Upper lobe of right lung (tissue), 1 donor: ENCODE data around the gene HSH2D. TPM values are rescaled to one million over a fixed set of nuclear protein-coding genes. Genes with fewer than 3 reads are reported as not detected.
A peak's percentile ranks its signal among the peaks of the same experiment; 100 is the strongest.
"Not testable (repeated sequence)": the region's sequence is repeated elsewhere in the genome, so short reads cannot be mapped to it uniquely, and the experiment has no call there.

ENCODE experiments used
- ATAC-seq: fragments of 200-7000 bp; cut with Tn5 transposase; one replicate; pipeline ENCODE4 v1.9.1; 2020; ENCODE audit warnings: mild to moderate bottlenecking, moderate library complexity
- DNase-seq: peaks from one replicate; pipeline ENCODE4 v3.0.0-alpha.2; 2020
- H3K27ac ChIP-seq: fragments of 200-600 bp; one replicate; pipeline ENCODE4 v1.8.0; 2022
- H3K27me3 ChIP-seq: fragments of 200-600 bp; one replicate; pipeline ENCODE4 v1.8.0; 2022; ENCODE audit warnings: mild to moderate bottlenecking
- H3K36me3 ChIP-seq: fragments of 200-600 bp; one replicate; pipeline ENCODE4 v1.8.0; 2022
- H3K4me1 ChIP-seq: fragments of 200-600 bp; one replicate; pipeline ENCODE4 v1.8.0; 2022
- H3K4me3 ChIP-seq: fragments of 200-600 bp; one replicate; pipeline ENCODE4 v1.8.0; 2022; ENCODE audit warnings: mild to moderate bottlenecking
- H3K9me3 ChIP-seq: fragments of 200-600 bp; one replicate; pipeline ENCODE4 v1.8.0; 2022
- intact Hi-C: fragments of 100-400 bp; cut with DNase I; formaldehyde crosslinking; loops from one replicate; pipeline ENCODE4 v1.11.0; 2022
- total RNA-seq: library from RNA; stranded (reverse); fragmentation: NEBNext Ultra II Directional; extraction: Animal tissue kit (Norgen Biotek cat#: 25700); gene quantifications from one replicate; pipeline ENCODE4 v1.2.1, GENCODE V29; 2021
- TF ChIP-seq, protein P1 (sequence below): fragments of 200-600 bp; IDR thresholded peaks from one replicate; pipeline ENCODE4 v1.8.0; 2022; ENCODE audit warnings: antibody characterized with exemption
- donor health status: DM: no; HTN: yes; CAD: no; lungs with severe emphysema.

Gene HSH2D
- total RNA-seq, 1 donor from 2014 or later, result 6.0 TPM

DNA sequence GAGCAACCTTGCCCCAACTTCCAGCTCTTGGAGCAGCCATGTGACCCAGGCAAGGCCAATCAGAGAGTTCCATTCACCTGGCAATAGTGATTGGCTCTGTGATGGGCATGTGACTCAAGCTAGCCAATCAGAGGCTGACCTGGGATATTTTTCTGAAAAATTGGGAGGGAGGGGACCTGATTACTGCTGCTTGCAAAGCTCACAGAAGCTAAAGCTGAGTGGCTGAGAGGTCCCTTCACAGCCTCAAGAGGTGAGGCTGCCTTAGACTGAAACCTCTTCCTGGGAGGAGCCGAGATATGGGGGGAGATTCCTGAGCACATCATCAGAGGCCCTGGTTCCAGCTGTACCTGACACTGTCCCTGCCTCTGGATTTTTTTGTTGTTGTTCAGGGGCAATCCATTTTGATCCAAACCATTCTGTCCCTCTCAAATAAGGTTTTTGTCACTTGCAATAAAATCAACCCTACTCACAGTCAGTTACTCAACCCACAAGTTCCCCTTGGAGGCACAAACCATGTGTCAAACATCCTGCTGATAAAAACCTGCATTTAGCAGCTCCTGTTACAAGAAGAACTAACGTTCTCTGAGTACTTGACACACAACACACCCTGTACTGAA, 25.1 kb downstream of the HSH2D start:
- no peak overlapping the region for H3K27ac ChIP-seq
- no peak overlapping the region for H3K4me3 ChIP-seq
- peak; percentile 43 for ATAC-seq
- H3K36me3 ChIP-seq, result no peaks in the 10 kb centered on the region
- no peaks in the 10 kb centered on the region for H3K9me3 ChIP-seq
- no peaks in the 10 kb centered on the region for H3K4me1 ChIP-seq
- TF ChIP-seq, protein P1, sequence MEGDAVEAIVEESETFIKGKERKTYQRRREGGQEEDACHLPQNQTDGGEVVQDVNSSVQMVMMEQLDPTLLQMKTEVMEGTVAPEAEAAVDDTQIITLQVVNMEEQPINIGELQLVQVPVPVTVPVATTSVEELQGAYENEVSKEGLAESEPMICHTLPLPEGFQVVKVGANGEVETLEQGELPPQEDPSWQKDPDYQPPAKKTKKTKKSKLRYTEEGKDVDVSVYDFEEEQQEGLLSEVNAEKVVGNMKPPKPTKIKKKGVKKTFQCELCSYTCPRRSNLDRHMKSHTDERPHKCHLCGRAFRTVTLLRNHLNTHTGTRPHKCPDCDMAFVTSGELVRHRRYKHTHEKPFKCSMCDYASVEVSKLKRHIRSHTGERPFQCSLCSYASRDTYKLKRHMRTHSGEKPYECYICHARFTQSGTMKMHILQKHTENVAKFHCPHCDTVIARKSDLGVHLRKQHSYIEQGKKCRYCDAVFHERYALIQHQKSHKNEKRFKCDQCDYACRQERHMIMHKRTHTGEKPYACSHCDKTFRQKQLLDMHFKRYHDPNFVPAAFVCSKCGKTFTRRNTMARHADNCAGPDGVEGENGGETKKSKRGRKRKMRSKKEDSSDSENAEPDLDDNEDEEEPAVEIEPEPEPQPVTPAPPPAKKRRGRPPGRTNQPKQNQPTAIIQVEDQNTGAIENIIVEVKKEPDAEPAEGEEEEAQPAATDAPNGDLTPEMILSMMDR, result no peak
- DNase-seq, result no peak
- no peaks in the 10 kb centered on the region for H3K27me3 ChIP-seq
- intact Hi-C loops, result no loop called here

DNA sequence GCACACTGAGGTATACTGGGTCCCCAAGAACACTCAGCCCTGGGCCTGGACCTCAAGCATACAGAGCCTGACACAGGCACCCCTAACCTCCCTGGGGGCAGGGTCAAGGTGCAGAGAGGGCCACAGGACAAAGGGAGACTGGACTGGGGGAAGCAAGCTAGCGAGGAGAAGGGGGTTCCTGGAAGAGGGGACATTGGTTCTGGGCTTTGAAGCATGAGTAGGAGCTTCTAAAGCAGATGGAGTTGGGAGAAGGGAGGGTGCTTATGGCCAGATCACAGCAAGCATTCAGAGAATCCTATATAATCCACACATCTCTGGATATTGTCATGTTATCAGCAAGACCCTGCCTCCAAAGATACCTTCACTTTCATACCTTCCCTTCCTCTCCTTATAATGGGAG, 26.6 kb downstream of the HSH2D start:
- no peaks in the 10 kb centered on the region for H3K9me3 ChIP-seq
- H3K4me3 ChIP-seq, result no peak overlapping the region
- intact Hi-C loops, result no loop called here
- no peaks in the 10 kb centered on the region for H3K36me3 ChIP-seq
- H3K27me3 ChIP-seq, result no peaks in the 10 kb centered on the region
- H3K4me1 ChIP-seq, result no peaks in the 10 kb centered on the region
- ATAC-seq, result no peak
- TF ChIP-seq, protein P1, result no peak
- DNase-seq, result no peak
- no peak overlapping the region for H3K27ac ChIP-seq

DNA sequence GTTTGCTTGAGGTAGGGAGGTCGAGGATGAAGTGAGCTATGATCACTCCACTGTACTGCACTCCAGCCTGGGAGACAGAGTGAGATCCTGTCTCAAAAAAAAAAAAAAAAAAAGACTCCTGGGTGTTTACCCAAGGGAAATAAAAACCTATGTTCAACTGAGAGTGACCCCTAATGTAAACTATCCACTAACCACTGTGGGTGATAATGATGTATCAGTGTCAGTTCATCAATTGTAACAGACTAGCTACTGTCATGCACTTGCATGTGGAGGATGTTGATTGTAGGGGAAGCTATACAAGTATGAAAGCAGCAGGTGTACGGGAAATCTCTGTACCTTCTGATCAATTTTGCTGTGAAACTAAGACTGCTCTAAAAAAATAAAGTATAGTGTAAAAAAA, 32.5 kb downstream of the HSH2D start:
- peaks cover 5% of the 10 kb centered on the region for H3K9me3 ChIP-seq
- H3K36me3 ChIP-seq, result no peaks in the 10 kb centered on the region
- intact Hi-C loops, result no loop called here
- TF ChIP-seq, protein P1, result no peak
- H3K4me3 ChIP-seq, result no peak overlapping the region
- DNase-seq, result no peak
- ATAC-seq, result no peak
- H3K27ac ChIP-seq, result no peak overlapping the region
- no peaks in the 10 kb centered on the region for H3K27me3 ChIP-seq
- H3K4me1 ChIP-seq, result no peaks in the 10 kb centered on the region

DNA sequence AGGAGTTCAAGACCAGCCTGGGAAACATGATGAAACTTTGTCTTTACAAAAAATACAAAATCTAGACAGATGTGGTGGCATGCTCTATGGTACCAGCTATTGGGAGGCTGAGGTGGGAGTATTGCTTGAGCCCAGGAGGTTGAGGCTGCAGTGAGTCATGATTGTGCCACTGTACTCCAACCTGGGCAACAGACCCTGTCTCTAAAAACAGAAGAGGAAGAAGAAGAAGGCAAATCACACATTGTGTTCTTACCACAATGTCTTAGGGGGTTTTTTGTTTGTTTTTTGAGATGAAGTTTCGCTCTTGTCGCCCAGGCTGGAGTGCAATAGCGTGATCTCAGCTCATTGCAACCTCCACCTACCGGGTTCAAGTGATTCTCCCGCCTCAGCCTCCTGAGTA, 35.4 kb downstream of the HSH2D start:
- H3K4me1 ChIP-seq, H3K27me3 ChIP-seq, H3K9me3 ChIP-seq, H3K27ac ChIP-seq, ATAC-seq, H3K4me3 ChIP-seq, intact Hi-C loops, DNase-seq, H3K36me3 ChIP-seq: not testable (repeated sequence)

DNA sequence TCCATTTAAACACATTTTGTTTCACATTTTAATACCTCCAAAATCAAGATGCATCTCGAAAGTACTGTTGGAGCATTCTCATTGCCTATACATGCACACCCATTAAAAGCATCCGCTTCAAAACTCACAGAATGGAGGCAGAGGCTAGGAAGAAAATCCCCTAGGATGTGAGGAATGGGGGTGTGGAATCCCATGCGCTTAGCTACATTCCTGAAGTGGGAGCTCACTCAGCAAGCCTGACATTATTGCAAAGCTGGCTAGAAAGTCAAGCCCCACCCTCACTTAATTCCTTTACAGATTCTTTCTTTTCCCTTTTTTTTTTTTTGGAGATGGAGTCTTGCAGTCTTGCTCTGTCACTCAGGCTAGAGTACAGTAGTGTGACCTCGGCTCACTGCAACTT, 37.1 kb downstream of the HSH2D start:
- Histone ChIP-seq H3K27ac (no peak overlapping the region), H3K4me3 (no peak overlapping the region), H3K9me3 (peaks cover 2% of the 10 kb centered on the region), H3K36me3 (no peaks in the 10 kb centered on the region), H3K27me3 (no peaks in the 10 kb centered on the region), H3K4me1 (peaks cover 3% of the 10 kb centered on the region)
- DNase-seq (no peak), ATAC-seq (no peak)
- TF ChIP-seq, protein P1, result no peak
- intact Hi-C loops, result loop anchor here (5.0 to 10.0 kb wide), 2 partner anchors 138 to 556 kb away; no protein-coding TSS in a partner anchor

DNA sequence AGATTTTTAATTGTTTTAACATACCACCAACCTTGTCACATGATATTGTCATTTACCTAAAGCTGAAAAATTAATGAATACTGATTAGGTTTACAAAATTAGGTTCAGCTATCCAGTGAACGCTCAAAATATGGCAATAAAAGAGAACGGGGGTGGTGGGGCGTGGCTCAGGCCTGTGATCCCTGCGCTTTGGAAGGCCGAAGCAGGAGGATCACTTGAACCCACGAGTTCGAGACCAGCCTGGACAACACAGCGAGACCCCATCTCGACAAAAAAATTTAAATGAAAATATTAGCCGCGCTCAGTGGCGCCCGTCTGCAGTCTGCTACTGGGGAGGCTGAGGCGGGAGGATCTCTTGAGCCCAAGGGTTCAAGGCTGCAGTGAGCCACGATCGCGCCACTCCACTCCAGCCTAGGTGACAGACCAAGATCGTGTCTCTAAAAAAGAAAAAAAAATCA, 41.2 kb downstream of the HSH2D start:
- H3K27ac ChIP-seq, result no peak overlapping the region
- H3K27me3 ChIP-seq, result no peaks in the 10 kb centered on the region
- intact Hi-C loops, result loop anchor here (5.0 to 10.0 kb wide), 2 partner anchors 142 to 560 kb away; no protein-coding TSS in a partner anchor
- peak overlapping the region; percentile 69 for H3K4me3 ChIP-seq
- H3K36me3 ChIP-seq, result peaks cover 14% of the 10 kb centered on the region
- no peak for DNase-seq
- H3K4me1 ChIP-seq, result peaks cover 16% of the 10 kb centered on the region
- no peaks in the 10 kb centered on the region for H3K9me3 ChIP-seq
- no peak for ATAC-seq
- TF ChIP-seq, protein P1, result no peak
